GM13976 (cell line): ENCODE measurements around the gene GPC6.

Experiments
- DNase-seq: peaks from one replicate; pipeline ENCODE4 v3.0.0; 2012; ENCODE audit warnings: low spot score
- in situ Hi-C: fragments of 300-500 bp; cut with MboI; formaldehyde crosslinking; loops from one replicate; pipeline ENCODE4 v1.12.0; 2022; ENCODE audit warnings: low sequenced_read_pairs, mixed read lengths, inconsistent platforms; ENCODE audit not compliant: unreplicated experiment
- TF ChIP-seq, protein P1 (sequence below): IDR thresholded peaks from 2 replicates; pipeline ENCODE4 v1.5.1; 2012; ENCODE audit warnings: borderline replicate concordance, mild to moderate bottlenecking; ENCODE audit not compliant: insufficient read depth; ENCODE audit errors: extremely low read depth, missing control alignments, control extremely low read depth

Gene GPC6

DNA sequence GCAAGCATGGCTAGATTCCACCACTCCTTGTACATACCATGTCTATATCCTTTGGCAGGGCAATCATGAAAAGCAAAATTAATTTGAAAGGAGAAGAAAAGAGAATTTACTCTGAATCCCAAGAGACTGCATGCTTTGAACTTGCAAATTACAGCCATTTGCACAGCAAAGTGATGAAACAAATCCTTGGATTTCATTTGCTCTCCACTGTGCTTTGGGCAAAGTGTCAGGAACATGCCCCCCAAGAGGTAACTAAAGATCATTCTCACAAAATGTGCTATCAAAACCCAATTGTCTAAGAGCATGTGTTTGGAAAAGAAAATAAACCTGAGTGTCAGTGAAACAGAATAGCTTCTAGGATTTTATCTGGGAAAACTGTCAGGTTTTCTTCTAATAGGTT, 298.5 kb downstream of the GPC6 start:
- no peak for DNase-seq
- TF ChIP-seq, protein P1, sequence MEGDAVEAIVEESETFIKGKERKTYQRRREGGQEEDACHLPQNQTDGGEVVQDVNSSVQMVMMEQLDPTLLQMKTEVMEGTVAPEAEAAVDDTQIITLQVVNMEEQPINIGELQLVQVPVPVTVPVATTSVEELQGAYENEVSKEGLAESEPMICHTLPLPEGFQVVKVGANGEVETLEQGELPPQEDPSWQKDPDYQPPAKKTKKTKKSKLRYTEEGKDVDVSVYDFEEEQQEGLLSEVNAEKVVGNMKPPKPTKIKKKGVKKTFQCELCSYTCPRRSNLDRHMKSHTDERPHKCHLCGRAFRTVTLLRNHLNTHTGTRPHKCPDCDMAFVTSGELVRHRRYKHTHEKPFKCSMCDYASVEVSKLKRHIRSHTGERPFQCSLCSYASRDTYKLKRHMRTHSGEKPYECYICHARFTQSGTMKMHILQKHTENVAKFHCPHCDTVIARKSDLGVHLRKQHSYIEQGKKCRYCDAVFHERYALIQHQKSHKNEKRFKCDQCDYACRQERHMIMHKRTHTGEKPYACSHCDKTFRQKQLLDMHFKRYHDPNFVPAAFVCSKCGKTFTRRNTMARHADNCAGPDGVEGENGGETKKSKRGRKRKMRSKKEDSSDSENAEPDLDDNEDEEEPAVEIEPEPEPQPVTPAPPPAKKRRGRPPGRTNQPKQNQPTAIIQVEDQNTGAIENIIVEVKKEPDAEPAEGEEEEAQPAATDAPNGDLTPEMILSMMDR, result no peak
- in situ Hi-C loops, result no loop called here

DNA sequence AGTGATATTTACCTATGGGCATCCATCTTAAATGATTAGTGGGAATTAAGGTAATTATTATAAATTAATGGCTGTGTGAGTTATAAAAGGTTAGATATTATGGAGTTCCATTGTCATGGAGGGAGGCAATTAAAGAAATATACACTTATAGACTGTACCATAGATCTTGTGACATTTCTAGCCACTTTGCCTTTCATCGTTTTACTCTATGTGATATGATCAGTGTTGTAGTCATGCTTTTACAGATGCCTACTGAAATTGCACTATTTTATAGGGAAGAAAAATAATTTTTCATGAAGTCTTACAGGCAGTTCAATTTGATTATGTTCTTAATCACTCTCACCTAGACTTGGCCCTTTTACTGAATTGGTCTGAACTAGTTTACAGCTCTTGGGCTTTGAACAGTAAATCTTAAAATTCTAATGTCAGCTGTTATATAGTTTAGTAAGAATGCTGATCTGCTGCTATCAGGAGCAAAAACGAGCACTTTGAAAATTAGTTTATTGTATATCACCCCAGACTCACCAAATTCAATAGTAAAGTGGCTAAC, 301.2 kb downstream of the GPC6 start:
- in situ Hi-C loops, result no loop called here
- TF ChIP-seq, protein P1, result no peak
- DNase-seq, result no peak

DNA sequence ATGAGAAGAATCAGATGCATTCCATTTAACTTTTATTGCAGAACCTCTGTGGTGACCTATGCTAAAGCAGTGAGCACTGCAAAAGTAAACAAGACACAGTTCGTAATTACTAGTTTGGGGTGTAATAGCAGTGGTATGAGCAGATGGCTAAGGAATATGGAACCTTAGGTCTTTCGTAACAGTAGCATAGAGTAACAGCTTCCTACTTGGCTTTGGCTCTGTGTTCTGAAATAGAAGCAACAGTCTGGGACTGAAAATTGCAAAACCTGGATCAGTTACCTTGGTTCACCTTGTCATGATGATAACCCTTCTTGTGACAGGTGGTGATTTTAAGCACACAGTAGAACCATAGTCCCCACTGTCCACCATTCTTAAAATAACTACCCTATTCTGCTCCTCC, 303.4 kb downstream of the GPC6 start:
- TF ChIP-seq, protein P1, result no peak

DNA sequence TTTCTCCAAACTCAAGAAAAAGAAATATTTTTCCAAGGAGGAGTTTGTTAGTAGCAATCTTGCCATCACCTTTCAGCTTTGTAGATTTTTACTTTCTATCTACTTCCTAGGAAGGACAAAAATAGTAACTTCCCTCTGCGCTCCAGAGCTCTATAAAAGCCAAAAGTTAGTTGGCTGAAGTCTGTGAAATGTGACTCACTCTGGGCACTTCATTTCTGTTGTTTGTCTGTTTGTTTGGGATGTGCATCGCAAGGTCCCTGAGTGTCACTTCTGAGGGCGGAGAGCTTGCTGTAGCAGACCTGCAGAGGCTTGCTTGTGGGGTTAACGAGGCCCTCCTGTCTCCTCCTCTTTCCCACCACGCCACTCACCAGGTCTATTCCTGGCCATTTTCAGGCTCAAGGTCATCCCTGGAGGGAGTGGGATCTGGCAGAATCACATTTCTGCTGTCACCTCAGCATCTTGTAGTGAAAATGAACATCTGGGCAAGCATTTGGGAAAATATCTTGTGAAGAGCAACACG, 307.6 kb downstream of the GPC6 start:
- in situ Hi-C loops, result no loop called here
- TF ChIP-seq, protein P1, result no peak
- DNase-seq, result no peak

More for the DNA sequence above, 303.4 kb downstream of the GPC6 start:
- no peak for DNase-seq
- in situ Hi-C loops, result no loop called here

DNA sequence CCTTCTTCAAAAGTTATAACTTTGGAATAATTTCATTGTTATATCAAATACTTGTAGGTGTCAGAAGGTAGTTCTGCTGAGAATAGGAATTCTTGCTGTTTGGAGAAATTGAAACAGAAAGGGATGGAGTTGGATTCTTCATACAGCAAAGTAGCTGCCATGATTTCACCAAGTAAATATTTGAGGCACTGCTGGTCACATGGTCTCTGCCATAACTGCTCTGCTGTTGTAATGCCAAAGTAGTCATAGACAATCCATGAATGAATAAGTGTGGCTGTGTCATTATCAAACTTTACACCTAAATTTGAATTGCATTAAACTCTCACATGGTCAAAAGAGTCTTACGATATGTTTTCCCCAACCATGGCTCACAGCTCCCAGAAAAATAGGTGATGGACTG, 308.6 kb downstream of the GPC6 start:
- no peak for DNase-seq
- in situ Hi-C loops, result no loop called here
- TF ChIP-seq, protein P1, result no peak

DNA sequence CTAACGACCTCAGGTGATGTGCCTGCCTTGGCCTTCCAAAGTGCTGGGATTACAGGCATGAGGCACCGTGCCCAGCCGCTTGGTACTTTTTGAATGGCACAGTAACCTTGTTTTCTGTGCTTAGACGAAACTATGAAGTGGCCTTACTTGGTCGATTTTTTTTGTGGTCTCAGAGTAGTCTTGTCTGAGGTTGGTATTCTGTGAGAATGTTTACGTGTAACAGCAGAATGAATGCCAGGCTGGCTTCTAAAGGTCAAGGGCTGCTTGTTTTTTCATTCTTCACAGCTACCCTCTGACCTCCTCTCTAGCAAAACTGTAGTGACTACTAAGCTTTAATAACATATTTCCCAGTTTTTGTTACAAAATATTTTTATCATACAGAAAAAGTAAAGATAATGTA, 313.3 kb downstream of the GPC6 start:
- in situ Hi-C loops, result no loop called here
- no peak for DNase-seq
- TF ChIP-seq, protein P1, result no peak
